ENCODE results near the gene NLRP14. TPM values are rescaled to one million over a fixed set of nuclear protein-coding genes. Genes with fewer than 3 reads are reported as not detected.

Gene NLRP14
- total and polyA plus RNA-seq, 2 of the 8 experiments (the other 6 are each of a cell fraction or from before 2014, with no cell fraction given), result 0.05 TPM; not detected in 1

- no peak overlapping the region for H3K9ac ChIP-seq (replicated peaks in 1 of 4; ENCODE audit: extremely low read depth in 1 of 4, low read depth in 3 of 4, low read length in 3 of 4)
- no peak overlapping the region for H4K91ac ChIP-seq (replicated peaks; ENCODE audit: insufficient read length, low read length)
- H2BK12ac ChIP-seq (ENCODE audit: low read depth, low read length), result no peak overlapping the region
- H4K20me1 ChIP-seq (replicated peaks in 1 of 2; ENCODE audit: control insufficient read depth in 1 of 2, insufficient read depth in 2 of 2, low read length in 2 of 2), result peaks cover 0 to 3% of the 10 kb centered on the region in 2 experiments
- H3K79me1 ChIP-seq (ENCODE audit: low read depth, low read length), result no peaks in the 10 kb centered on the region
- H2AFZ ChIP-seq (ENCODE audit: low read length), result no peak overlapping the region
- H3K27me3 ChIP-seq (replicated peaks in 1 of 4; ENCODE audit: control insufficient read depth in 3 of 4, extremely low read depth in 1 of 4, insufficient read depth in 3 of 4, low read length in 3 of 4), result no peaks in the 10 kb centered on the region
- no peak overlapping the region for H4K8ac ChIP-seq (ENCODE audit: extremely low read depth, insufficient read depth, low read length)
- no peak overlapping the region for H3K56ac ChIP-seq (replicated peaks; ENCODE audit: insufficient read length, low read depth, low read length)
- no peak overlapping the region for H3K4ac ChIP-seq (replicated peaks; ENCODE audit: insufficient read length, low read depth, low read length)
- no peak overlapping the region for H3K14ac ChIP-seq (ENCODE audit: insufficient read length)
- POLR2A ChIA-PET (ENCODE audit: partially characterized antibody), result no interaction called here
- peaks cover 0 to 5% (median under 1%) of the 10 kb centered on the region in 4 experiments; a peak in 1 of 8 replicates for H3K36me3 ChIP-seq (ENCODE audit: control insufficient read depth in 2 of 4, insufficient read depth in 4 of 4, low read length in 3 of 4)
- CTCF ChIA-PET (ENCODE audit: partially characterized antibody), result interaction anchor here (1.0 to 5.0 kb wide), 2 partner anchors 16 to 184 kb away, joined by 3 to 22 read pairs; no protein-coding TSS in a partner anchor
- H2BK15ac ChIP-seq (ENCODE audit: low read length), result no peak overlapping the region
- no peaks in the 10 kb centered on the region for H3K9me3 ChIP-seq (ENCODE audit: insufficient read depth in 2 of 2, low read depth in 1 of 2, low read length in 1 of 2)
- no peak for DNase-seq (ENCODE audit: low read depth in 1 of 2, low spot score in 2 of 2)
- no peak overlapping the region for H3K18ac ChIP-seq (ENCODE audit: extremely low read depth, low read length)
- H3K79me2 ChIP-seq (ENCODE audit: control insufficient read depth in 1 of 2, insufficient read depth in 2 of 2, low read length in 2 of 2), result no peaks in the 10 kb centered on the region
- no peak overlapping the region for H3K4me3 ChIP-seq (ENCODE audit: extremely low read depth in 1 of 4, insufficient read depth in 2 of 4, low read depth in 3 of 4, low read length in 4 of 4)
- H4K5ac ChIP-seq (ENCODE audit: insufficient read length, low read depth, low read length), result no peak overlapping the region
- H3K27ac ChIP-seq (ENCODE audit: low read depth, low read length), result no peak overlapping the region
- FAIRE-seq, result no peak
- peak; percentile 36 to 46 for TF ChIP-seq RAD21 (IDR thresholded peaks at IDR 0.05 in 1 of 2, conservative IDR thresholded peaks at IDR 0.05 in 1 of 2; ENCODE audit: low read depth in 2 of 2, low read length in 2 of 2)
- no peak for TF ChIP-seq SRF (IDR thresholded peaks at IDR 0.05; ENCODE audit: low read depth, low read length)
- no peak overlapping the region for H3K23ac ChIP-seq (ENCODE audit: insufficient read length)
- no peak overlapping the region for H2BK20ac ChIP-seq (ENCODE audit: low read length)
- H3K4me1 ChIP-seq (replicated peaks in 1 of 4; ENCODE audit: control insufficient read depth in 3 of 4, insufficient read depth in 4 of 4, low read length in 3 of 4), result no peaks in the 10 kb centered on the region
- no peaks in the 10 kb centered on the region for H3K23me2 ChIP-seq (ENCODE audit: low read depth, low read length)
- no peak overlapping the region for H2BK5ac ChIP-seq (ENCODE audit: low read depth, low read length)
- no peak overlapping the region for H2AK5ac ChIP-seq (ENCODE audit: low read depth, low read length)
- H3K4me2 ChIP-seq (ENCODE audit: insufficient read depth in 1 of 2, low read depth in 2 of 2, low read length in 2 of 2), result no peak overlapping the region
- no peak overlapping the region for H2BK120ac ChIP-seq (replicated peaks; ENCODE audit: low read depth, low read length)
Measured at GRCh38 chr11:6995703-6996102, 24.6 kb upstream of the NLRP14 start.
